HG03175 (cell line): ENCODE results near the gene SLC25A10.

Experiments
- ATAC-seq: cut with Tn5 transposase; IDR thresholded peaks from one replicate; pipeline ENCODE4 v1.9.1; 2021; ENCODE audit warnings: mild to moderate bottlenecking, moderate library complexity; ENCODE audit not compliant: unreplicated experiment

The SLC25A10 gene

GRCh38 chr17:81741594-81742452, 29.7 kb downstream of the SLC25A10 start:
- no peak for ATAC-seq
